Endothelial cell of umbilical vein (primary cell): ENCODE measurements around the gene JADE1. TPM values are rescaled to one million over a fixed set of nuclear protein-coding genes. Genes with fewer than 3 reads are reported as not detected.

ENCODE experiments used
- BruUV-seq: library from RNA; stranded (reverse); fragments of 400-500 nt; replicated peaks from 2 replicates; lab custom pipeline; 2021; lab: Mats Ljungman, UMichigan
- CTCF ChIA-PET: fragments of 300-600, 350-600 bp; sonication (Branson Sonifier 250); formaldehyde crosslinking; loops from one replicate; lab custom pipeline; 2021; ENCODE audit warnings: antibody characterized with exemption, inconsistent platforms; lab: Charles Lee
- POLR2A ChIA-PET: fragments of 300-600, 350-600 bp; sonication (Branson Sonifier 250); formaldehyde crosslinking; loops from one replicate; lab custom pipeline; 2021; ENCODE audit warnings: antibody characterized with exemption, inconsistent platforms; lab: Charles Lee
- DNase-seq: peaks from one replicate; pipeline ENCODE4 v3.0.0-alpha.2; 2011; ENCODE audit warnings: low read depth, low spot score
- FAIRE-seq: peaks from 2 replicates; lab custom pipeline; 2011; peaks lifted over from hg19 to GRCh38; lab: Jason Lieb, UNC
- H2AFZ ChIP-seq: 2 replicates; pipeline ENCODE4 v1.6.0; 2012; ENCODE audit warnings: low read depth, low read length, control low read depth, inconsistent platforms
- H3K27ac ChIP-seq: 2 replicates; pipeline ENCODE4 v1.5.1; 2011; ENCODE audit warnings: low read depth, mild to moderate bottlenecking, control low read depth, low read length, moderate library complexity; ENCODE audit not compliant: insufficient read depth
- H3K27me3 ChIP-seq, 2 experiments: 2 replicates each; pipeline versions ENCODE4 v1.6.0 to v1.6.1; 2011; ENCODE audit warnings: low read length in 2 of 2, mixed read lengths in 1 of 2; ENCODE audit not compliant: control insufficient read depth in 2 of 2, insufficient read depth in 2 of 2
- H3K36me3 ChIP-seq, 2 experiments: 2 replicates in 1 of 2; 3 replicates in 1 of 2; pipeline ENCODE4 v1.5.1; 2011; ENCODE audit warnings: low read length in 2 of 2, mild to moderate bottlenecking in 1 of 2, moderate library complexity in 1 of 2; ENCODE audit not compliant: control insufficient read depth in 2 of 2, insufficient read depth in 2 of 2; ENCODE audit errors: extremely low read depth in 1 of 2
- H3K4me1 ChIP-seq: 3 replicates; pipeline ENCODE4 v1.5.1; 2011; ENCODE audit warnings: mild to moderate bottlenecking, low read length; ENCODE audit not compliant: control insufficient read depth, insufficient read depth; ENCODE audit errors: extremely low read depth
- H3K4me2 ChIP-seq: 2 replicates; pipeline ENCODE4 v1.6.1; 2011; ENCODE audit warnings: low read length, control low read depth, mixed read lengths; ENCODE audit not compliant: insufficient read depth
- H3K4me3 ChIP-seq, 3 experiments: fragments of 200-600 bp in 1 of 3; sonication (generic), shearing (Covaris generic) in 1 of 3; replicated peaks in 1 of 3; 2 replicates each; pipeline ENCODE4 v1.5.1; 2011 to 2016; ENCODE audit warnings: control low read depth in 3 of 3, low read length in 3 of 3, mild to moderate bottlenecking in 2 of 3, inconsistent platforms in 1 of 3, low read depth in 1 of 3, moderate library complexity in 1 of 3; ENCODE audit not compliant: insufficient read depth in 1 of 3
- H3K79me2 ChIP-seq: 2 replicates; pipeline ENCODE4 v1.6.0; 2012; ENCODE audit warnings: low read length, inconsistent platforms; ENCODE audit not compliant: control insufficient read depth, insufficient read depth
- H3K9ac ChIP-seq: replicated peaks from 2 replicates; pipeline ENCODE3; 2011; ENCODE audit warnings: low read length, control low read depth; ENCODE audit not compliant: insufficient read depth; ENCODE audit errors: extremely low read depth
- H3K9me1 ChIP-seq: replicated peaks from 3 replicates; pipeline ENCODE4 v1.6.0; 2011; ENCODE audit warnings: mild to moderate bottlenecking, low read length; ENCODE audit not compliant: control insufficient read depth, insufficient read depth; ENCODE audit errors: extremely low read depth
- H3K9me3 ChIP-seq: replicated peaks from 2 replicates; pipeline ENCODE4 v1.5.1; 2012; ENCODE audit warnings: low read length, inconsistent platforms; ENCODE audit not compliant: control insufficient read depth, insufficient read depth
- H4K20me1 ChIP-seq: replicated peaks from 2 replicates; pipeline ENCODE3; 2011; ENCODE audit warnings: mild to moderate bottlenecking, low read length; ENCODE audit not compliant: control insufficient read depth, insufficient read depth; ENCODE audit errors: extremely low read depth
- CTCF ChIP-seq, 2 donors: IDR thresholded peaks; 1 replicate in 1 of 2; 2 replicates in 1 of 2; pipeline ENCODE4 v1.5.1; 2011; ENCODE audit warnings: low read length in 2 of 2, mild to moderate bottlenecking in 2 of 2, moderate library complexity in 2 of 2, control low read depth in 1 of 2, inconsistent platforms in 1 of 2, low read depth in 1 of 2; ENCODE audit not compliant: insufficient read depth in 1 of 2; ENCODE audit errors: extremely low read depth in 1 of 2
- EZH2 ChIP-seq: IDR thresholded peaks from 2 replicates; pipeline ENCODE4 v1.6.1; 2012; ENCODE audit warnings: borderline replicate concordance, low read depth, mild to moderate bottlenecking, moderate library complexity, low read length, inconsistent platforms; ENCODE audit not compliant: severe bottlenecking
- FOS ChIP-seq: IDR thresholded peaks from 2 replicates; pipeline ENCODE4 v1.6.1; 2011; ENCODE audit warnings: mild to moderate bottlenecking, low read length, moderate library complexity, borderline replicate concordance; ENCODE audit not compliant: insufficient read depth
- GATA2 ChIP-seq: IDR thresholded peaks from 2 replicates; pipeline ENCODE4 v1.7.0; 2011; ENCODE audit warnings: low read depth, mild to moderate bottlenecking, moderate library complexity, mixed read lengths, low read length; ENCODE audit not compliant: insufficient read length, insufficient read depth
- JUN ChIP-seq: IDR thresholded peaks from 2 replicates; pipeline ENCODE4 v1.6.1; 2011; ENCODE audit warnings: borderline replicate concordance, low read depth; ENCODE audit not compliant: insufficient read length, insufficient read depth
- MAX ChIP-seq: IDR thresholded peaks from 2 replicates; pipeline ENCODE4 v1.6.1; 2011; ENCODE audit not compliant: insufficient read depth, insufficient read length
- MYC ChIP-seq: IDR thresholded peaks from one replicate; pipeline ENCODE4 v1.6.1; 2011; ENCODE audit warnings: mild to moderate bottlenecking, low read depth, low read length
- POLR2A ChIP-seq: IDR thresholded peaks from 2 replicates; pipeline ENCODE4 v1.6.1; 2012; ENCODE audit warnings: low read depth, mild to moderate bottlenecking, control low read depth, low read length
- POLR2AphosphoS5 ChIP-seq: IDR thresholded peaks from 2 replicates; pipeline ENCODE4 v1.6.1; 2012; ENCODE audit warnings: low read depth, mild to moderate bottlenecking, control low read depth, low read length, moderate library complexity; ENCODE audit not compliant: insufficient read depth
- dilution Hi-C: fragments of 300-500 bp; cut with MboI; formaldehyde crosslinking; loops from one replicate; pipeline ENCODE4 v1.15.0; 2019; ENCODE audit warnings: low sequenced_read_pairs; ENCODE audit not compliant: extremely low pct_ligation_motif_present
- intact Hi-C: fragments of 100-400 bp; cut with micrococcal nuclease; formaldehyde crosslinking; loops from one replicate; pipeline ENCODE4 v1.10.0; 2022
- polyA plus RNA-seq, 4 experiments: library from polyadenylated mRNA; depleted of rRNA in 3 of 4; stranded (reverse) in 3 of 4; unstranded in 1 of 4; fragments of >200 nt; gene quantifications; 2 replicates each; pipeline versions ENCODE4 v1.2.1 to v1.2.3, GENCODE V29; 2011 to 2012; ENCODE audit warnings: missing spikeins in 1 of 4
- total RNA-seq: library from RNA; stranded (reverse); gene quantifications from 2 replicates; pipeline ENCODE4 v1.2.3, GENCODE V29; 2021

The JADE1 gene
- total and polyA plus RNA-seq, 2 donors (not counting 3 experiments of a cell fraction or from before 2014, with no cell fraction given): 13.6 to 45.6 TPM

- CTCF ChIA-PET: no interaction called here
- dilution Hi-C loops (no loop called here), intact Hi-C loops (no loop called here)
- no TSS peak for BruUV-seq
- Histone ChIP-seq H3K9me1 (no peaks in the 10 kb centered on the region), H3K36me3 (no peaks in the 10 kb centered on the region), H3K79me2 (no peaks in the 10 kb centered on the region), H2AFZ (no peak overlapping the region), H4K20me1 (no peaks in the 10 kb centered on the region), H3K4me2 (no peak overlapping the region), H3K4me1 (no peaks in the 10 kb centered on the region), H3K27ac (no peak overlapping the region), H3K4me3 (no peak overlapping the region), H3K9ac (no peak overlapping the region), H3K27me3 (no peaks in the 10 kb centered on the region), H3K9me3 (no peaks in the 10 kb centered on the region)
- POLR2A ChIA-PET: no interaction called here
- TF ChIP-seq FOS: no peak
- no peak for TF ChIP-seq CTCF (IDR thresholded peaks at IDR 0.05; ENCODE audit: extremely low read depth in 1 of 2, insufficient read depth in 1 of 2, low read depth in 1 of 2, low read length in 2 of 2)
- TF ChIP-seq EZH2: no peak
- no peak for TF ChIP-seq JUN
- TF ChIP-seq POLR2A: no peak
- no peak for TF ChIP-seq POLR2AphosphoS5
- TF ChIP-seq GATA2: no peak
- no peak for TF ChIP-seq MAX
- TF ChIP-seq MYC: no peak
- DNase-seq (no peak), FAIRE-seq (no peak)
Observed at GRCh38 chr4:128916832-128917231, 107.3 kb downstream of the JADE1 start.
